Right ventricle myocardium superior (tissue), 1 donor: ENCODE data around the gene ATP8B3. TPM values are rescaled to one million over a fixed set of nuclear protein-coding genes. Genes with fewer than 3 reads are reported as not detected.

Source experiments
- ATAC-seq: fragments of 200-7000 bp; cut with Tn5 transposase; one replicate; pipeline ENCODE4 v1.9.1; 2020; ENCODE audit warnings: mild to moderate bottlenecking; ENCODE audit not compliant: poor library complexity
- DNase-seq: peaks from one replicate; pipeline ENCODE4 v3.0.0-alpha.2; 2020
- intact Hi-C: fragments of 100-400 bp; cut with DNase I; formaldehyde crosslinking; loops from one replicate; pipeline ENCODE4 v1.11.2; 2022
- long read RNA-seq: library from polyadenylated mRNA; unstranded; transcript quantifications from one replicate; pipeline ENCODE4 v2.0.0, GENCODE V29; 2021
- total RNA-seq: library from RNA; stranded (reverse); fragmentation: NEBNext Ultra II Directional; extraction: Animal tissue kit (Norgen Biotek cat#: 25700); gene quantifications from one replicate; pipeline ENCODE4 v1.2.1, GENCODE V29; 2021
- donor health status: DM: no; HTN: yes; CAD: no; lungs with severe emphysema.

ATP8B3 gene
- total RNA-seq, result 0.46 TPM
- long read RNA-seq, result 0 reads

- ATAC-seq, result no peak
- intact Hi-C loops, result no loop called here
- no peak for DNase-seq
These were observed at the start of gene ATP8B3 for GRCh38 chr19:1811942-1812425. TSS of gene ATP8B3 (minus strand) at chr19:1812276. CDS start at chr19:1811736, 540 bp downstream.

GRCh38 chr19:1861599-1862031, 49.5 kb upstream of the ATP8B3 start:
- intact Hi-C loops, result no loop called here
- ATAC-seq, result no peak
- no peak for DNase-seq

GRCh38 chr19:1860821-1861598, 48.9 kb upstream of the ATP8B3 start:
- no peak for DNase-seq
- intact Hi-C loops, result no loop called here
- ATAC-seq, result no peak

- DNase-seq, result peak; percentile 71
- no peak for ATAC-seq
- intact Hi-C loops, result no loop called here
These were observed 48.1 kb upstream of the ATP8B3 start for GRCh38 chr19:1860042-1860775.

- no peak for DNase-seq
- intact Hi-C loops, result no loop called here
- no peak for ATAC-seq
These were observed 47.3 kb upstream of the ATP8B3 start for GRCh38 chr19:1859331-1859781.

- DNase-seq (no peak), ATAC-seq (no peak)
- intact Hi-C loops, result no loop called here
These were observed 46.5 kb upstream of the ATP8B3 start for GRCh38 chr19:1858412-1859081.

- ATAC-seq (no peak), DNase-seq (no peak)
- intact Hi-C loops, result no loop called here
These were observed 45.7 kb upstream of the ATP8B3 start for GRCh38 chr19:1857648-1858326.

- peak; percentile 27 for ATAC-seq
- peak; percentile 89 for DNase-seq
- intact Hi-C loops, result no loop called here
These were observed 44.9 kb upstream of the ATP8B3 start for GRCh38 chr19:1856698-1857603.

GRCh38 chr19:1856345-1856697, 44.2 kb upstream of the ATP8B3 start:
- DNase-seq, result no peak
- ATAC-seq, result no peak
- intact Hi-C loops, result no loop called here

- ATAC-seq (no peak), DNase-seq (no peak)
- intact Hi-C loops, result no loop called here
These were observed 43.8 kb upstream of the ATP8B3 start for GRCh38 chr19:1855828-1856255.

- intact Hi-C loops, result no loop called here
- ATAC-seq (peak; percentile 83), DNase-seq (peak; percentile 96)
These were observed 43.2 kb upstream of the ATP8B3 start for GRCh38 chr19:1855040-1855827.

- DNase-seq (peak; percentile 80), ATAC-seq (peak; percentile 23)
- intact Hi-C loops, result no loop called here
These were observed 42.5 kb upstream of the ATP8B3 start for GRCh38 chr19:1854542-1855039.

- intact Hi-C loops, result no loop called here
- ATAC-seq (peak; percentile 0), DNase-seq (no peak)
These were observed 42.0 kb upstream of the ATP8B3 start for GRCh38 chr19:1854039-1854541.

- intact Hi-C loops, result no loop called here
- peak; percentile 90 for DNase-seq
- ATAC-seq, result peak; percentile 14
These were observed 41.4 kb upstream of the ATP8B3 start for GRCh38 chr19:1853295-1854038.

GRCh38 chr19:1852581-1853128, 40.6 kb upstream of the ATP8B3 start:
- DNase-seq (no peak), ATAC-seq (no peak)
- intact Hi-C loops, result no loop called here
